SK-N-SH treated with all-trans-retinoic acid at 6 μM for 48 hours (cell line): ENCODE data around the gene ZNF611.

ENCODE experiments used
- ATAC-seq: fragments of 200-7000 bp; cut with Tn5 transposase; 3 replicates; pipeline ENCODE4 v1.9.1; 2020; ENCODE audit warnings: mild to moderate bottlenecking, moderate library complexity
- ARNTL ChIP-seq: fragments of 450-650 bp; formaldehyde crosslinking; IDR thresholded peaks from 2 replicates; pipeline ENCODE4 v1.5.0; 2020; ENCODE audit warnings: low read depth, mild to moderate bottlenecking, moderate library complexity, borderline replicate concordance
- BACH2 ChIP-seq: fragments of 250-450 bp; sonication (Bioruptor Pico); IDR thresholded peaks from 2 replicates; pipeline ENCODE4 v1.9.0; 2021; ENCODE audit warnings: mild to moderate bottlenecking, borderline replicate concordance
- CREB5 ChIP-seq: fragments of 250-450 bp; sonication (Bioruptor Pico); IDR thresholded peaks from 2 replicates; pipeline ENCODE4 v1.5.1; 2020; ENCODE audit warnings: low read depth, mild to moderate bottlenecking, moderate library complexity
- CSDC2 ChIP-seq: fragments of 250-450 bp; sonication (Bioruptor Pico); IDR thresholded peaks from 2 replicates; pipeline ENCODE4 v1.5.0; 2020; ENCODE audit warnings: mild to moderate bottlenecking, moderate library complexity
- CSRNP3 ChIP-seq: fragments of 250-450 bp; sonication (Bioruptor Pico); IDR thresholded peaks from 2 replicates; pipeline ENCODE4 v1.5.1; 2021; ENCODE audit warnings: mild to moderate bottlenecking, moderate library complexity
- ESRRG ChIP-seq: fragments of 250-450 bp; sonication (Bioruptor Pico); IDR thresholded peaks from 2 replicates; pipeline ENCODE4 v1.6.1; 2021; ENCODE audit warnings: mild to moderate bottlenecking
- GLIS3 ChIP-seq: fragments of 250-450 bp; sonication (Bioruptor Pico); IDR thresholded peaks from 2 replicates; pipeline ENCODE4 v1.5.0; 2020; ENCODE audit warnings: mild to moderate bottlenecking, moderate library complexity
- ISL1 ChIP-seq: fragments of 250-450 bp; sonication (Bioruptor Pico); IDR thresholded peaks from 2 replicates; pipeline ENCODE4 v2.1.2; 2022; ENCODE audit warnings: mild to moderate bottlenecking, moderate library complexity
- OSR1 ChIP-seq: fragments of 250-450 bp; sonication (Bioruptor Pico); IDR thresholded peaks from 2 replicates; pipeline ENCODE4 v1.8.0; 2022; ENCODE audit warnings: moderate library complexity, mild to moderate bottlenecking, inconsistent platforms
- PATZ1 ChIP-seq: fragments of 250-450 bp; sonication (Bioruptor Pico); IDR thresholded peaks from 2 replicates; pipeline ENCODE4 v1.8.0; 2020; ENCODE audit warnings: mild to moderate bottlenecking, moderate library complexity, borderline replicate concordance
- POU6F1 ChIP-seq: fragments of 250-450 bp; sonication (Bioruptor Pico); IDR thresholded peaks from 2 replicates; pipeline ENCODE4 v1.8.0; 2021; ENCODE audit warnings: low read depth, mild to moderate bottlenecking, moderate library complexity, borderline replicate concordance
- PPARA ChIP-seq: fragments of 250-450 bp; sonication (Bioruptor Pico); IDR thresholded peaks from 2 replicates; pipeline ENCODE4 v1.5.0; 2020; ENCODE audit warnings: mild to moderate bottlenecking, borderline replicate concordance
- RARB ChIP-seq: fragments of 250-450 bp; sonication (Bioruptor Pico); IDR thresholded peaks from 2 replicates; pipeline ENCODE4 v1.8.0; 2021; ENCODE audit warnings: mild to moderate bottlenecking, moderate library complexity
- SNAI2 ChIP-seq: fragments of 250-450 bp; sonication (Bioruptor Pico); IDR thresholded peaks from 2 replicates; pipeline ENCODE4 v1.5.0; 2020; ENCODE audit warnings: mild to moderate bottlenecking, moderate library complexity
- TCF4 ChIP-seq: fragments of 250-450 bp; sonication (Bioruptor Pico); IDR thresholded peaks from 2 replicates; pipeline ENCODE4 v1.8.0; 2021; ENCODE audit warnings: mild to moderate bottlenecking, moderate library complexity, borderline replicate concordance
- TOX ChIP-seq: fragments of 250-450 bp; sonication (Bioruptor Pico); IDR thresholded peaks from 2 replicates; pipeline ENCODE4 v1.8.0; 2021; ENCODE audit warnings: mild to moderate bottlenecking, moderate library complexity, borderline replicate concordance
- TSHZ2 ChIP-seq: fragments of 250-450 bp; sonication (Bioruptor Pico); IDR thresholded peaks from 2 replicates; pipeline ENCODE4 v1.5.0; 2020; ENCODE audit warnings: mild to moderate bottlenecking, moderate library complexity
- ZC3H10 ChIP-seq: fragments of 250-450 bp; sonication (Bioruptor Pico); IDR thresholded peaks from 2 replicates; pipeline ENCODE4 v1.5.1; 2021; ENCODE audit warnings: mild to moderate bottlenecking, moderate library complexity
- ZFP3 ChIP-seq: fragments of 250-450 bp; sonication (Bioruptor Pico); IDR thresholded peaks from 2 replicates; pipeline ENCODE4 v1.5.0; 2020; ENCODE audit warnings: mild to moderate bottlenecking, moderate library complexity
- ZFP30 ChIP-seq: fragments of 450-650 bp; formaldehyde crosslinking; IDR thresholded peaks from 2 replicates; pipeline ENCODE4 v1.5.0; 2022; ENCODE audit warnings: mild to moderate bottlenecking, moderate library complexity
- ZNF565 ChIP-seq: fragments of 450-650 bp; formaldehyde crosslinking; conservative IDR thresholded peaks from 2 replicates; pipeline ENCODE4 v1.5.0; 2020; ENCODE audit warnings: low read depth, mild to moderate bottlenecking, moderate library complexity
- ZNF70 ChIP-seq: fragments of 450-650 bp; formaldehyde crosslinking; IDR thresholded peaks from 2 replicates; pipeline ENCODE4 v1.5.0; 2020; ENCODE audit warnings: mild to moderate bottlenecking, moderate library complexity
- ZNF8 ChIP-seq: fragments of 450-650 bp; formaldehyde crosslinking; IDR thresholded peaks from 2 replicates; pipeline ENCODE4 v1.5.0; 2020; ENCODE audit warnings: mild to moderate bottlenecking, moderate library complexity

The ZNF611 gene

GRCh38 chr19:52691737-52692136 lies 43.1 kb downstream of the ZNF611 start:
- no peak for ATAC-seq
- TF ChIP-seq ESRRG (CRISPR knock-in tag) (no peak), ZNF70 (CRISPR knock-in tag) (no peak), BACH2 (no peak), POU6F1 (CRISPR knock-in tag) (no peak), PPARA (CRISPR knock-in tag) (no peak), ISL1 (no peak), CREB5 (CRISPR knock-in tag) (no peak), TCF4 (CRISPR knock-in tag) (no peak), ZFP30 (CRISPR knock-in tag) (no peak), ZNF8 (CRISPR knock-in tag) (no peak), GLIS3 (CRISPR knock-in tag) (no peak), OSR1 (CRISPR knock-in tag) (no peak), SNAI2 (CRISPR knock-in tag) (no peak), TOX (CRISPR knock-in tag) (no peak), ZNF565 (CRISPR knock-in tag) (no peak), CSDC2 (CRISPR knock-in tag) (no peak), TSHZ2 (CRISPR knock-in tag) (no peak), ZC3H10 (CRISPR knock-in tag) (no peak)

- no peak for TF ChIP-seq ZFP30 (CRISPR knock-in tag)
- no peak for TF ChIP-seq ZFP3 (CRISPR knock-in tag)
- TF ChIP-seq RARB (CRISPR knock-in tag): no peak
- TF ChIP-seq BACH2: no peak
- TF ChIP-seq TCF4 (CRISPR knock-in tag): no peak
- TF ChIP-seq ZNF565 (CRISPR knock-in tag): no peak
- TF ChIP-seq ISL1: no peak
- TF ChIP-seq GLIS3 (CRISPR knock-in tag): no peak
- no peak for TF ChIP-seq ESRRG (CRISPR knock-in tag)
- TF ChIP-seq ARNTL (CRISPR knock-in tag): no peak
- no peak for TF ChIP-seq TOX (CRISPR knock-in tag)
- no peak for TF ChIP-seq PATZ1
- TF ChIP-seq PPARA (CRISPR knock-in tag): no peak
- TF ChIP-seq ZC3H10 (CRISPR knock-in tag): no peak
- no peak for TF ChIP-seq CSRNP3 (CRISPR knock-in tag)
- no peak for TF ChIP-seq OSR1 (CRISPR knock-in tag)
- TF ChIP-seq, all 23 proteins: peak for 0
- ATAC-seq: no peak
Observed at GRCh38 chr19:52691215-52691610, 43.6 kb downstream of the ZNF611 start.
